ENCODE results near the gene CTCFL.
"Not testable (repeated sequence)": the region's sequence is repeated elsewhere in the genome, so short reads cannot be mapped to it uniquely, and the experiment has no call there.

Gene CTCFL

DNA sequence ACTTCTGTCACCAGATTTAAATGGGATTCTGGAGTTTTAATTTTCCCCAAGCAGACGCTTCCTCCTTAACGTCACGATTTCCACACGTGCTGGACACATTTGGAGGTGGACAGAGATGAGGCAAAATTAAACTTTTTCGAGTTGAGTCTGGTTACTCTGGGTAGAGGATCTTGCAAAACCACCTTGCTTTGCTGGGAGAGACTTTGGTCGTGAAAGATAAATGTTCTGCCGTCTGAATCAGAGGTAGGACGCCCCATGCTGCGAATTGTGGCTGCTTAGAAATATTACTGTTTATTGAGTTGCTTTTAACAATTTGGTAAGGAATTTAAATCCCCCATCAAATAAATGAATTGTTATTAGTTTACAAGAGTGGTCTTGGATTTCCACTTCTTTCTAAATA lies 46.8 kb downstream of the CTCFL start:
- DNase-seq = no peak

DNA sequence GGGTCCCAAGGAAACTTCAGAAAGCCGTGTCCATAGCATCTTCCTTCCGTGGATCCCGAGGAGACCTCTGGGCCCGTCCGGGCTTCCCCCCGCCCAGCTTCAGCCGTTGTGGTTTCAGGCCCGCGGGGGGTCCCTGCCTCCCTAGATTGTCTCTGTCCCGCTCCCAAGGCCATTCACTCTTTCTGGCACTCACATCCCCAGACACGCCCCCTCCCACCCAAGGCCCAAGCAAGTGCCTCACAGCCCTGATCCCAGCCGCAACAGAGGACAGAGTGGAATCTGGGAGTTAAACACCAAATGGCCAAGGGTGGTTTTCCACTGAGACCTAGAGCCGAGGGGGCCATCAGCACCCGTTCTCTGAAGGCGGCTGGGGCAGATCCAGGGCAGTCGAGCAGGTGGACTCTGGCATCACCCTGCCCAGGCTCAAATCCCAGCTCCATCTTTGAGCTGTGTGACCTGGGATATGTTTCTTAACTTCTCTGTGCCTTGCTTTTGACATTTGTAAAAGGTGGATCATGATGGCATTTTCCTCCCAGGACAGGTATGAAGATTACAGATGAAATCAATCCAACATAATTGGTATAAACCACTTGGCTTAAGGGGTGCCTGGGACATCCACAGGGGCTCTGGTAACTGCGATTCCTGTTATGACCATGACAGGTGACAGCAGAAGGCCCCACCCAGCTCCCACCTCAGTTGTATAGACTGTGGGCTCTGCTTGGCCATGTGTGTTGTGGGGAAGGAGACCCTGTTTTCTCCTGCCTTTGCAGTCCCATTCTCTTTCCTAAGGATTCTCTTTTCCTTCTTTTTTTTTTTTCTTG lies 48.1 kb downstream of the CTCFL start:
- no peak for DNase-seq

- DNase-seq = no peak
Measured at GRCh38 chr20:57476084-57476526, 48.8 kb downstream of the CTCFL start.

GRCh38 chr20:57475388-57476083 lies 49.4 kb downstream of the CTCFL start:
- DNase-seq = no peak

GRCh38 chr20:57474816-57475215 lies 50.1 kb downstream of the CTCFL start:
- DNase-seq = no peak

GRCh38 chr20:57474205-57474604 lies 50.7 kb downstream of the CTCFL start:
- no peak for DNase-seq

- DNase-seq = no peak
Measured at GRCh38 chr20:57473246-57474048, 51.5 kb downstream of the CTCFL start.

GRCh38 chr20:57472474-57472873 lies 52.5 kb downstream of the CTCFL start:
- DNase-seq = not testable (repeated sequence)

GRCh38 chr20:57471496-57472372 lies 53.2 kb downstream of the CTCFL start:
- DNase-seq = no peak

GRCh38 chr20:57470666-57471495 lies 54.1 kb downstream of the CTCFL start:
- no peak for DNase-seq

DNA sequence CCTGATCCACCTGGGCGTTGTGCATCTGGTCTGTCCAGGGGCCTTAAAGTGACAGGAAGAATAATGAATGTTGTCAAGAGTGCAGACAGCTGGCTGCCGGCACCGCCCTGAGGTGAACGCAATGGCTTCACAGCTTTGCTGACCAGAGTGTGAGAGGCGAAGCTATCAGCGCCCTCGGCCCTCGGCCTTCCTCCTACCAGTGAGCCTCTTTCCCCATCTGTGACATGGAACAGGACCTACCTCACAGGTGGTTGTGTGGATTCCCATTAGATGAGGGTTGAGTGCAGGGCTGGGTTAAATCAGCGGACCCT lies 54.8 kb downstream of the CTCFL start:
- no peak for DNase-seq

- no peak for DNase-seq
Measured at GRCh38 chr20:57469418-57470211, 55.3 kb downstream of the CTCFL start.

DNA sequence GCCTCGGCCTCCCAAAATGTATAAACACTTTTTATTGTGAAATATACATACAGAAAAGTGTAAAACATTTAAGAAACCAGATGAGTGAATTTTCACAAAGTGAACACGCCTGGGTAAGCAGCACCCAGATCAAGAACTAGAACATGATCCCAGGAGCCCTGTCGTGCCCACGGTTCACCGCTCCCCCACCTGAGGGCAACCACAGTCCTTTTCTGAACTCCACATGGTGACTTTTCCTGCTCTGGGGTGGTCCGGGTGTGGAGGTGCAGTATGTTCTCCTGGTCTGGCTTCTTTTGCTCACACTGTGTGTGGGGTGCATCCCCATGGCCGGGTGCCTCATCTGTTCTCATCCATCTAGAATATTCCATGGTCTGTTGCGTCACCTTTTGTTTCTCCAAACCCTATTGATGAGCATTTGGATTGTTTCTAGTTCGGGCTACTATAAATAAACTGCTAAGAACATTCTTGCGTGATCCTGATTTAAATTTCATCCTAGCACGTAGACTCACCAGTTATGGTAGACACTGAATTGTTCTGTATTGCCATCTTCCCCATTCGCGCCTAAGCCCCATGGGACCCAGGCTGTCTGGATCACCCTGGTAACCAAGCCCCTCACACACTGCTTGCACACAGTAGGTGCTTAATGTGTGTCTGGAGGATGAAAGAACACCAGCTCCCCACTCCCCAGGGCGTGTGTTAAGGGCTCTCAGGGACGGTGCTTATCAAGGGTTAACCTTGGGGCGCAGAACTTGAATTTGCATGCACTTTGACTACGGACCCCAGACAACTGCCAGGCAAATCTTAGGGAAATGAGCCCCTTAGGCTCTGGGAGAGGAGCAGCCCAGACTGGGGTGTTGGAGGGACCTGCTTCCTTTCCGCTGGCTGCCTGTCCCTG lies 56.2 kb downstream of the CTCFL start:
- no peak for DNase-seq

DNA sequence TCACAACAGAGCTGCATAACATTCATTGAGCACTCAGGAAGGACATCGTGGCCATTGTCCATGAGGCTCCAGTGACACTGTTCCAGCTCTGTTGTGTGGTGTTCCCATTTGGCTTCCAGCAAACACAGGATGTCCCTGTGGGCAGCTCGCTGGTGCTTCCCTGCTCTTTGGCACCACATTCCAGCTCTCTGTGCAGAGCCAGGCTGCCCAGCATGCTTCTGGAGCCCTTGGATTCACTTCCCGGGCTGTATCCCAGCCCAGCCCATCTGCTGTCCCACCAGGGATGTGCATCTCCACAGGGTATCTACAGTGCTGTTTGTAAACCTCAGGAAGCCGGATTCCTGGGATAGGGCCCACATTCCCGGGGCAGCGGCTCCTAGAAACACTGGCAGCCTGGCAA lies 57.2 kb downstream of the CTCFL start:
- no peak for DNase-seq

DNA sequence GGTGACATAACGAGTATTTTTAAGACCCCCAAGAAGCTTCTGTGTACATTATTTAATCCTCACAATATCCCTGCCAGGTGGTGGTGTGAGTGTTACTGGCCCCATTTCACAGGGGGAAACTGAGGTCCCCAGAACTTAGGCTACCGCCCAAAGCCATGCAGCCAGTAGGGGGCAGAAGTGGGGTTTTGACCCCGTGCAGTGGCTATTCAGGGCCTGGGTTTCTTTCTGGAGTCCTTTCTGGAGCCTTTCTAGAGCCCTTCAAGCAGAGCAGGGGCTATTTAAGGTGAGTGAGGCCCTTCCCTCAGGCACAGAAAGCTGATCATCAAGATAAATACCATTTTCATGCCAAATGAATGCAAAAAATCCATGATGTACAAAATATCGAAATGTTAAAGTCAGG lies 59.0 kb downstream of the CTCFL start:
- no peak for DNase-seq

DNA sequence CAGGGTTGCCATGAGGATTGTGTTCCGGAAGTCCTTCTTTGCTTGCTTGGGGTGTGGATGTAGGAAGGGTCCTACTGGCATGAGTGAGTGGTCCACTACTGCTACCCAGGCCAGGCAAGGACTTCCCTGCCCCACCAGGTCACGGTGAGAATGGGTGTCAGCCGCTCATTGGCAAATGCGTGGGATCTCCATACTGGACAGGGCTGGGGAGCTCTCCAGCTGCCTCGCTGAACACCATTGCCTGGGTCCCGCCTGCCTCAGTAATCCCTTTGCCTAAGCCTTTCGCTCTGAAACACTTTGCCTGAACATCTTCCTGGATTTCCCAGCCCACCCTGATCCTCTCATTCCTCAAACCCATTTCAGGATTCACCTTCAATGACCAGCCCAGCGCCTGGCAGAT lies 59.5 kb downstream of the CTCFL start:
- DNase-seq = no peak

GRCh38 chr20:57464642-57465211 lies 60.2 kb downstream of the CTCFL start:
- no peak for DNase-seq

GRCh38 chr20:57462781-57463180 lies 62.2 kb downstream of the CTCFL start:
- no peak for DNase-seq

DNA sequence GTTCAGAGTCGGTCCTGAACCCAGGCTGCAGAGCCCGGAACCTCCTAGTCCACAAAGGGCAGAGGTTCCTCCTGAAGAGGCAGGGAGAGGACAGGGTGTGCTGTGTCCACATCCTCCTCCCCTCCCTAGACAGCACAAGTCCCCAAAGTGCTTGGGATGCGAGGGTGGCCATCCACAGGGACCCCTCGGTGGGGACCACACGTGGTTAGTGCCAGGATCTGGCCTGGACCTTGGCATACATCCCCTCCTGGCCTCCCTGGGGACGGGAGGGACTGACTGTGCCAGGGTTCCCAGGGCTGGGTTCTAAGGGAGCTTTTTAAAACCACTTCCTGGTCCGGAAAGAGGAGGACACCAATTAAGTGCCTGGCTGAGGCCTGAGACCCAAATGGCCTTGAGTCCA lies 63.2 kb downstream of the CTCFL start:
- DNase-seq = no peak
